Fibroblast of peridontal ligament (primary cell): ENCODE measurements around the gene SLC18A3.

Experiments
- DNase-seq: peaks from one replicate; pipeline ENCODE4 v3.0.0-alpha.2; 2010; ENCODE audit errors: extremely low read depth

Gene SLC18A3

GRCh38 chr10:49627644-49628247, 17.6 kb downstream of the SLC18A3 start:
- no peak for DNase-seq

GRCh38 chr10:49628599-49628998, 18.5 kb downstream of the SLC18A3 start:
- no peak for DNase-seq

- DNase-seq: no peak
Measured at GRCh38 chr10:49629431-49629881, 19.3 kb downstream of the SLC18A3 start.

GRCh38 chr10:49631975-49632374, 21.9 kb downstream of the SLC18A3 start:
- no peak for DNase-seq

- DNase-seq: no peak
Measured at GRCh38 chr10:49632406-49633317, 22.6 kb downstream of the SLC18A3 start.

GRCh38 chr10:49633327-49634068, 23.4 kb downstream of the SLC18A3 start:
- DNase-seq: no peak

GRCh38 chr10:49634069-49634660, 24.1 kb downstream of the SLC18A3 start:
- DNase-seq: no peak

- DNase-seq: no peak
Measured at GRCh38 chr10:49642311-49642710, 32.2 kb downstream of the SLC18A3 start.

- DNase-seq: no peak
Measured at GRCh38 chr10:49643241-49644034, 33.3 kb downstream of the SLC18A3 start.

- DNase-seq: no peak
Measured at GRCh38 chr10:49644035-49644646, 34.0 kb downstream of the SLC18A3 start.

GRCh38 chr10:49645417-49645816, 35.3 kb downstream of the SLC18A3 start:
- DNase-seq: no peak

GRCh38 chr10:49645871-49646870, 36.1 kb downstream of the SLC18A3 start:
- no peak for DNase-seq

- no peak for DNase-seq
Measured at GRCh38 chr10:49647554-49647953, 37.4 kb downstream of the SLC18A3 start.

- DNase-seq: no peak
Measured at GRCh38 chr10:49647985-49648795, 38.1 kb downstream of the SLC18A3 start.

- peak; percentile 2 for DNase-seq
Measured at GRCh38 chr10:49649294-49649693, 39.2 kb downstream of the SLC18A3 start.

GRCh38 chr10:49649936-49650723, 40.0 kb downstream of the SLC18A3 start:
- no peak for DNase-seq

GRCh38 chr10:49650724-49651034, 40.6 kb downstream of the SLC18A3 start:
- no peak for DNase-seq
